Tibial nerve (tissue), 4 donors: Measurements from ENCODE around the gene EXOC3L1. TPM values are rescaled to one million over a fixed set of nuclear protein-coding genes. Genes with fewer than 3 reads are reported as not detected.

Experiments
- DNase-seq, 2 donors: peaks; one replicate each; pipeline ENCODE4 v3.0.0-alpha.2; 2019; ENCODE audit warnings: low spot score in 2 of 2
- H3K27ac ChIP-seq, 4 donors: fragments of 200-600 bp; sonication (generic) in 3 of 4; one replicate each; pipeline ENCODE4 v1.5.1; 2017 to 2019; ENCODE audit warnings: mild to moderate bottlenecking in 1 of 4
- H3K27me3 ChIP-seq, 2 donors: fragments of 200-600 bp; sonication (generic) in 1 of 2; one replicate each; pipeline versions ENCODE4 v1.5.1 to v1.6.0; 2017 to 2019
- H3K36me3 ChIP-seq, 3 donors: fragments of 200-600 bp; sonication (generic); one replicate each; pipeline ENCODE4 v1.5.1; 2018 to 2019
- H3K4me1 ChIP-seq, 4 donors: fragments of 200-600 bp; sonication (generic) in 3 of 4; one replicate each; pipeline ENCODE4 v1.5.1; 2017 to 2019
- H3K4me3 ChIP-seq, 4 donors: fragments of 200-600 bp; sonication (generic) in 3 of 4; one replicate each; pipeline ENCODE4 v1.5.1; 2017 to 2019; ENCODE audit warnings: mild to moderate bottlenecking in 1 of 4, moderate library complexity in 1 of 4
- H3K9me3 ChIP-seq, 4 donors: fragments of 200-600 bp; sonication (generic) in 3 of 4; one replicate each; pipeline ENCODE4 v1.5.1; 2017 to 2019
- EP300 ChIP-seq, 2 donors: sonication (generic); formaldehyde crosslinking; IDR thresholded peaks; one replicate each; pipeline ENCODE4 v1.6.1; 2017; ENCODE audit warnings: antibody characterized with exemption in 2 of 2, mild to moderate bottlenecking in 1 of 2
- POLR2A ChIP-seq, 2 donors: fragments of 450-650 bp; IDR thresholded peaks; one replicate each; pipeline ENCODE4 v1.6.1; 2017; ENCODE audit warnings: antibody characterized with exemption in 2 of 2, mild to moderate bottlenecking in 2 of 2, moderate library complexity in 2 of 2
- WGBS, 2 donors: methylation state at CpG; one replicate each; pipeline ENCODE4 v1.1.5; 2018; 5-methylcytosine and 5-hydroxymethylcytosine counted together
- total RNA-seq, 4 donors: library from RNA; depleted of rRNA; stranded (reverse); fragments of >200 nt; gene quantifications; one replicate each; pipeline ENCODE4 v1.1.0, GENCODE V29; 2016
- TF ChIP-seq, protein P1 (sequence below), 5 experiments: fragments of 200-600 bp in 3 of 5; fragments of 450-650 bp in 2 of 5; sonication (generic) in 3 of 5; IDR thresholded peaks; one replicate each; pipeline ENCODE4 v1.5.1; 2016 to 2019; ENCODE audit warnings: antibody characterized with exemption in 5 of 5, mild to moderate bottlenecking in 3 of 5, moderate library complexity in 2 of 5

The EXOC3L1 gene
- total RNA-seq, 4 donors from 2014 or later, result 0.66 to 3.9 (median 2.6) TPM

DNA sequence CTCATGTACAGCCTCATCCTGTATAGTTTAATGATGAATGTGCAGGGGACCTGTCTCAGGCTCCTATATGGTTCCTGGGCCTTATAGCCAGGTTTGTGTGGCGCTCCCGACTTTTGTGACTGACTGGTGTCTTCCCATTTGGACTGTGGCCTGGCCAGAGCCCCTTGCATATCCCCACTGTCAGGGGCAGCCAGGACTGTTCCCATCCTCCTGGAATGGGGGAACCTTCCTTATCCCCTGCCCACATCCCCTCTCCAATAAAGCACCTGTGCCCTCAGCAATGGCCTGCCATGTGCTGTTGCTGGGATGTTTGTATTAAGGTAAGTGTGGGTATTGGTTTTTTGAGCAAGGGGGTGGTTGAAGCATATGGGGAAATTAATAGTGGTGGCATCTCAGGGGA lies 41.7 kb downstream of the EXOC3L1 start:
- DNase-seq, result no peak
- TF ChIP-seq, protein P1, sequence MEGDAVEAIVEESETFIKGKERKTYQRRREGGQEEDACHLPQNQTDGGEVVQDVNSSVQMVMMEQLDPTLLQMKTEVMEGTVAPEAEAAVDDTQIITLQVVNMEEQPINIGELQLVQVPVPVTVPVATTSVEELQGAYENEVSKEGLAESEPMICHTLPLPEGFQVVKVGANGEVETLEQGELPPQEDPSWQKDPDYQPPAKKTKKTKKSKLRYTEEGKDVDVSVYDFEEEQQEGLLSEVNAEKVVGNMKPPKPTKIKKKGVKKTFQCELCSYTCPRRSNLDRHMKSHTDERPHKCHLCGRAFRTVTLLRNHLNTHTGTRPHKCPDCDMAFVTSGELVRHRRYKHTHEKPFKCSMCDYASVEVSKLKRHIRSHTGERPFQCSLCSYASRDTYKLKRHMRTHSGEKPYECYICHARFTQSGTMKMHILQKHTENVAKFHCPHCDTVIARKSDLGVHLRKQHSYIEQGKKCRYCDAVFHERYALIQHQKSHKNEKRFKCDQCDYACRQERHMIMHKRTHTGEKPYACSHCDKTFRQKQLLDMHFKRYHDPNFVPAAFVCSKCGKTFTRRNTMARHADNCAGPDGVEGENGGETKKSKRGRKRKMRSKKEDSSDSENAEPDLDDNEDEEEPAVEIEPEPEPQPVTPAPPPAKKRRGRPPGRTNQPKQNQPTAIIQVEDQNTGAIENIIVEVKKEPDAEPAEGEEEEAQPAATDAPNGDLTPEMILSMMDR (IDR thresholded peaks at IDR 0.05), result no peak
- no peak for TF ChIP-seq EP300 (IDR thresholded peaks at IDR 0.05)
- TF ChIP-seq POLR2A (IDR thresholded peaks at IDR 0.05), result no peak
- Histone ChIP-seq H3K27me3 (peaks cover 0 to 17% of the 10 kb centered on the region in 2 donors), H3K27ac (no peak overlapping the region), H3K4me3 (no peak overlapping the region), H3K36me3 (peaks cover 0 to 67% (median 19%) of the 10 kb centered on the region in 3 donors), H3K9me3 (no peaks in the 10 kb centered on the region), H3K4me1 (peaks cover 0 to 20% (median 7%) of the 10 kb centered on the region in 4 donors)
- 93 to 95% methylated on average over 2 of the region's 2 CpGs for WGBS, 2 donors

DNA sequence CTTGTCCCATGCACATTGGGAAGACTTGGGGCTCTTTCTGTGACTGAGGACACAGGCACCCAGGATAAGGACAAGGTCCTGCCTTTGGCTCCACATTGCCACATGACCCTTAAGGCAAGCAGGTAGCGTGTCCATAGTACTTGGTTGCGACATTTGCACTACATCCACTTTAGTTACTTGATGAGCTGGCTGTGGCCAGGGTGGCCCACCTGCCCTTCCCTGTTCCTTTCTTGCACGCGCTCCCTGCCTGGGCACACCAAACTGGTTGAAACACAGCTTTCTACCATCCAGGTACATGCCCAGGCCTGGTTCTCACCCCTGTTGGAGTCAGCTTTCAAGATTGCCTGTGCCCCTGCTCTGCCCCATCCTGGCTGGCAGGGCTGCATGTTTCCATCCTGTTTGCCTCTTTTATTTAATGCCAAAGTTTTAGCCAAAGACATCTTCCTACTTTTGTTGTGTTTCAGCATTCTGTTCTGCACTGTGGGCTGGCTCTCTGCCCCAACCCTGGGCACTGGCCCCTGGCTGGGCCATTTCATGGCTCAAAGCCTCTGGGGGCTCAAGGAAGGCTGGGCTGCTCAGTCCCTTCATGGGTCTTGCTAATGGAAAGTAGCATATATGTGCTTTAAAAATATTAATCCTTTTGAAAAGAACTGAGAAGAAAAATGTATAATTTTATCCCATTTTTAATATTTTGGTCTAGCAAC lies 42.3 kb downstream of the EXOC3L1 start:
- no peak overlapping the region for H3K4me3 ChIP-seq
- WGBS, 2 donors, result 91 to 95% methylated on average over 4 of the region's 4 CpGs
- H3K27me3 ChIP-seq, result peaks cover 0 to 17% of the 10 kb centered on the region in 2 donors
- no peaks in the 10 kb centered on the region for H3K9me3 ChIP-seq
- TF ChIP-seq, protein P1 (IDR thresholded peaks at IDR 0.05), result no peak
- no peak for TF ChIP-seq POLR2A (IDR thresholded peaks at IDR 0.05)
- TF ChIP-seq EP300 (IDR thresholded peaks at IDR 0.05), result no peak
- no peak for DNase-seq
- H3K4me1 ChIP-seq, result peaks cover 0 to 20% (median 7%) of the 10 kb centered on the region in 4 donors
- peaks cover 0 to 73% (median 19%) of the 10 kb centered on the region in 3 donors for H3K36me3 ChIP-seq
- H3K27ac ChIP-seq, result no peak overlapping the region

DNA sequence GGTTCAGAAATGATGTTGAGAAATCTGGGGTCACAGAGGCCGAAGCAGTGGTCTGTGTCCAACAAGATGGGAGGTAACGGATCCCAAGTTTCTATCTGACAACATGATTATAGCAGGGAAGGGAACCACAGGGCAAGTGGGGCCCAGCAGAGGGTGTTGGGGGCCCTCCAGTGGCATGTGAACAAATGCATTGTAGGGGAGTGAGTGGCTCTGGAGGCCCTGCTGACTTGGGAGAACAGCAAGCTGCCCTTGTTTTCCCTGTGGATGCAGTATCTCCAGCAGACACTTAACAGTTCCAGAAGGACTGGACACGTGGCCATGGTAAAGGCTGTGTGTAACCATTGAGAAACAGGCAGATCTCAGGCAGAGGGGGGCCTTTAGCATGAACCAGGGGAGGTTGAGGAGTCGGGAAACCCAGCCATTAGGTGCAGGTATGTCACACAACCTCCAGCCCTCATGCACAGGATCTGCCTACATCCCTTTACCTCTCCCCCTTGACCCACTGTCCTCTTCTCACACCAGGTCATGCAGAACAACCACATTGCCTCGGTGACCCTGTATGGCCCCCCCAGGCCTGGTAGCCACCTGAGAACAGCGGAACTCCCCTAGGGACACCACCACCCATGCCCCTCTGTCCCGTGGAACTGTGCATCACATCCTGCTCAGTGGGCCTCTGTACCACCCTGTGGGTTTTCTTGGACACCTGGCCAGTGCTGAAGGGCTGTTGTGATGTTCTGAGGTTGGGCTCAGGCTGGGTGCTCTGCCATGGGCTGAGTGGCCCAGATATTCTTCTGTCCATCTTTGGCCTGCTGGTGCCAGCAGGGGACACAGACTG lies 43.2 kb downstream of the EXOC3L1 start:
- H3K36me3 ChIP-seq, result peaks cover 0 to 81% (median 19%) of the 10 kb centered on the region in 3 donors
- WGBS, 2 donors, result 78 to 84% methylated on average over 7 of the region's 7 CpGs
- DNase-seq, result no peak

DNA sequence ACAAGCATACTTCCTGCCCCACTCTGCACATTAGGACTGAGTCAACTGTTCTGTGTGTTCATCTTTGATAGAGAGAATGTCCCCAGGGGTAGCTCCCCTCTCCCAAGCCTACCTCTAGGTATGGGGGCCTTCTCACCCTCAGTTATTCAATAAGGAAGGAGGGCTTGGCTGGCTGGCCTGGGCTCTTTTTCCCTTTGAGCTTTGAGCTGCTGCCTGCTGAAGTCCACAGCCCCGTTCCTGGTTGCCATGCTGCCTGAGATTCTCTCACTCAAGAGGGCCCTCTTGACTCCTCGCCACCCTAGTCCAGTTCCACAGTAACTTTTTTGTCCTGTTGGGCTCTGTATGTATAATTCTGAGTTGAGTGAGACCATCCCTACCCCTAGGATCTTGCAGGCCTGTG lies 44.2 kb downstream of the EXOC3L1 start:
- Histone ChIP-seq H3K36me3 (peaks cover 3 to 91% (median 26%) of the 10 kb centered on the region in 3 donors), H3K4me3 (no peak overlapping the region), H3K4me1 (peaks cover 0 to 12% (median 6%) of the 10 kb centered on the region in 4 donors), H3K27me3 (peaks cover 0 to 11% of the 10 kb centered on the region in 2 donors), H3K9me3 (no peaks in the 10 kb centered on the region), H3K27ac (no peak overlapping the region)
- 85 to 88% methylated on average over 2 of the region's 2 CpGs for WGBS, 2 donors
- TF ChIP-seq, protein P1 (IDR thresholded peaks at IDR 0.05), result no peak
- TF ChIP-seq POLR2A (IDR thresholded peaks at IDR 0.05), result no peak
- TF ChIP-seq EP300 (IDR thresholded peaks at IDR 0.05), result no peak
- DNase-seq, result no peak

More for the DNA sequence above, 43.2 kb downstream of the EXOC3L1 start:
- peaks cover 0 to 16% of the 10 kb centered on the region in 2 donors for H3K27me3 ChIP-seq
- peaks cover 0 to 20% (median 7%) of the 10 kb centered on the region in 4 donors for H3K4me1 ChIP-seq
- H3K9me3 ChIP-seq, result no peaks in the 10 kb centered on the region
- no peak overlapping the region for H3K4me3 ChIP-seq
- H3K27ac ChIP-seq, result no peak overlapping the region
- TF ChIP-seq EP300 (IDR thresholded peaks at IDR 0.05) (no peak), POLR2A (IDR thresholded peaks at IDR 0.05) (no peak)
- TF ChIP-seq, protein P1 (IDR thresholded peaks at IDR 0.05), result no peak
